Activated T-cell treated with anti-CD3 and anti-CD28 coated beads for 1 hour (primary cell): ENCODE measurements around the gene ACOT13.
"Not testable (repeated sequence)": the region's sequence is repeated elsewhere in the genome, so short reads cannot be mapped to it uniquely, and the experiment has no call there.

ENCODE experiments used
- DNase-seq: peaks from one replicate; pipeline ENCODE4 v3.0.0-alpha.2; 2020; ENCODE audit warnings: low read depth

The ACOT13 gene

DNA sequence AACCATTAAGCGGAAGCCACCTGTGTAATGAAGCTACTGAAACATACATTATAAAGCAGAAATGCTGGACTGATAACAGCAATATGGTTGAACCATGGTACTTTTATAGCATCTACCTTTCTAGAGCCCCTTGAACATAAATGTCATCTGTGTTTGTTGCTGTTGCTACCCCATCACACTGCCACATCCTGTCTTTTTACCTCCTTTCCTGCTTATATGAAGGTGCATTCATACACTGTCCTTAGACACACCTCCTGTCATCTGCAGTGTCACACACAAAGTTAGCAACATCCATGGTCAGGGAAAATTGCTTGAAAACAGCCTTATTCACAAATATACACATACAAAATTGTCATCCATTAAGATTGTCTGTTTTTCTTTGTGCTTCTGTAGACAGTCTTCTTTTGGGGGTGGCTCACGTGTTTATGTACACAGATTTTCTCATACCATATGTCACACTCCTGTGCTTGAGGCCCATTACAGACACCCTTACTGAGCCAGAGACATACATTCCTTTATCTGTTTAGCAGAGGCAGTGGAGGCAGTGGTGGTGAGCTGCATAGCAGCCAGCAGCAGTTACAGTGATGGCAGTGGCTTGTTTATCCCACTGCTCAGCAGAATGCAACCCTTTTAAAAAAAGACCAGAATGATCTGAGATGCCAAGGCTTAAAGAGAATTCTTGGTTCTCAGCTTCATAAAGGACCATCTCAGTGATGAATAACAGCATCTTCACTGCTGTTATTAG is 26.1 kb downstream of the ACOT13 start:
- no peak for DNase-seq

DNA sequence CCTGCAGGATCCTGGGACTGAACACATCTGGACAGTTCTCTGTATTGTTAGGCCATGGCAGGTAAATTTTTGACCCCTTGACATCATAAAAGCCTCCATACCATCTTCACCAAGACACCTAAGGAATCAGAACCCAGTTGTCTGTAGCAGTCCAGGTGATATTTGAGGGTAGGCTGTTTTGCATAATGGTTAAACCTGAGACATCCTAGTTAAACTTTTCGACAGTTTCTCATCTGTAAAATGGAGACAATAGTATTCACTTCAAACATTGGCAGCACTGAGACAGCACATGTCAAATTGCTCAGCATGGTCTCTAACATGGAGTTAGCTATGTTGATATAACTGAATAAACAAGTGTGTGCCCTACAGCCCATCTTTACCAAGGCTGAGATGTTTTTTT is 27.3 kb downstream of the ACOT13 start:
- DNase-seq: no peak

DNA sequence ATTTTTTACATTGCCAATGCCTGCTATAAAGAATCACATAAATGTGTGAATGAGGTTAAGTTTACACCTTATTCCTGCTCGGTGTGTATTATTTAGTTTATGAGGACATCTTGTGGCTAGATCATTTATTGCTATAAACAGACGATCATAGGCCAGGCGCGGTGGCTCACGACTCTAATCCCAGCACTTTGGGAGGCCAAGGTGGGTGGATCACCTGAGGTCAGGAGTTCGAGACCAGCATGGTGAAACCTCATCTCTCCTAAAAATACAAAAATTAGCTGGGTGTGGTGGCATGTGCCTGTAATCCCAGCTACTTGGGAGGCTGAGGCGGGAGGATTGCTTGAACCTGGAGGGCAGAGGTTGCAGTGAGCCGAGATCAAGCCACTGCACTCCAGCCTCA is 28.8 kb downstream of the ACOT13 start:
- peak; percentile 20 for DNase-seq

DNA sequence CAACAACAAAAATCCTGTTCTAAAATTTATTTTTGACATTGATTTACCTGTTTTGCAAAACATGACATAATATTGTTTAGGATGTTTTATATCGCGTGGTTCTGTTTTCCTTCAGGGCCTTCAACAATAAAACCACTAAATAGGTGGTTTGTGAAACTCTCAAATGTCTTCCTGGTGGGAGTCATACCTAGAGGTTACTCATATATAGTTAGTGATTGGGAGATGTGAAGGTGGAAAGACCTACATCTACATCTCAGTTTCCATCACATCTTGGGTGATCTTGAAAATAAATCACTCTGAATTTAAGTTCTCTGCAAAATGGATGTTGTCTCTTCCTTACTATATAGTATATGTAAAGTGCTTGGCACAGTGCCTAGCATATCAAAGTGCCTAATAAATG is 29.2 kb downstream of the ACOT13 start:
- DNase-seq: no peak

GRCh38 chr6:24699521-24700359 is 32.9 kb downstream of the ACOT13 start:
- DNase-seq: no peak

GRCh38 chr6:24702720-24703282 is 35.9 kb downstream of the ACOT13 start:
- DNase-seq: no peak

DNA sequence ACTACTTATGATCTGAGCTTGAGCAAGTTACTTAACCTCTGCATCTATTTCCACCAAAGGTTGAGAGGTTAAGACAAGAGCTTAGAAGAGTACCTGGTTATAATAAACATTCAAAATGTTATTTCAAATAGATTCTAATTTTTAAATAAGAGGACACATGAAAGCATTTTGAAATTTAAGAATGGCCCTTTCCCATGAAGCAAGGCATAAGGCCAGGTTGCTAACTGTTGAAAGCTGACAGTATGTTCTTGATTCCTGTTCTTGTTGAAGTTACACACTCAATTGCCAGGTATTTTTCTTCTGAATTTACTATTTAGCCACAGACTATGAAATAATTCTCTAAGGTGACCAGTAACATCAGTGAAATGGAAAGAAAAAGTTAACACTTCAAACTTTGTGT is 37.6 kb downstream of the ACOT13 start:
- DNase-seq: no peak

DNA sequence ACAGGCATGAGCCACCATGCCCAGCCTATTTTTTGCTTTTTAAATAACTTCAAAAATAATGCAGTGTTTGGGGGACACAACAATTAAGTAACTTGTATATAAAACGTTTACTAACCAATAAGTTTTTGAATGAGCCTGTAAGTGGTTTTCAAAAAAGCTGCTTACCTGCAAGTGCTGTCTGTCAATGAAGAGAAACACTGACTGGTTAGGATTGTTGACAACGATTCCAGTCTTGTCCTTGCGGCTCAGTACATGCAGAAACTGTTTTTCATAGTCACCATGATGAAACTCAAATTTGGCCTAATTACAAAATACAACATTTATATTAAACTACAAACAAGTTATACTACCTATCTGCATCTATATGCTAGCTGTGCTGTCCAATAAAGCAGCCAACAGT is 41.7 kb downstream of the ACOT13 start:
- no peak for DNase-seq

DNA sequence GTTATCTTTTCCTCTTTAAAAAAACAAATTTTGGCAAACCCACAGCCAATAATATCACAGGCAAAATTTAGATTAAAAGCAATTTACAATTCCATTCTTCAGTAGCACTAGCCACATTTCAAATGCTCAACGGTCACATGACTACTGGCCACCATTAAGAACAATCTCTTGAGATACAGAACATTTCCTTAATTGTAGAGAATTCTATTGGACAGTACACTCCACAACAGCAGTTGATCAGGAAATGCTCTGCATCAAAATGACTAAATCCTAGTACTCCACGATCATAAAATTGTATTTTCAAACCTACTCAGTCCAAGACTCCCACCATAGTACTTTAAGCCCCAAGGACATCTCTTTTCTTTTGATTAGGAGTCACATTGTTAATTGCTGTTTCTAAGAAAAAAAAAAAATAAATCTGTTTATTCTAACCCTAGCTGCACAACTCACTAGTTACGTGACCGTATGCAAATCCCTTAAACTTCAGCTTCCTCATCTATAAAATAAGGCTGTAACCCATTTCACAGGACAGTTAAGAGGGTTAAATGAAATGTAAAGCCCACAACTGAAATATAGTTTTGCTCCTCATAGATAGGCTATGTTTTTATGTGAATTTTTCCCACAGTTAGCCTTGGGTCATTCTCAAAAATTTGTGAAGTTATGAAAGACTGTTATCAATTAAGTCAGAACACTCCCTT is 42.3 kb downstream of the ACOT13 start:
- no peak for DNase-seq

DNA sequence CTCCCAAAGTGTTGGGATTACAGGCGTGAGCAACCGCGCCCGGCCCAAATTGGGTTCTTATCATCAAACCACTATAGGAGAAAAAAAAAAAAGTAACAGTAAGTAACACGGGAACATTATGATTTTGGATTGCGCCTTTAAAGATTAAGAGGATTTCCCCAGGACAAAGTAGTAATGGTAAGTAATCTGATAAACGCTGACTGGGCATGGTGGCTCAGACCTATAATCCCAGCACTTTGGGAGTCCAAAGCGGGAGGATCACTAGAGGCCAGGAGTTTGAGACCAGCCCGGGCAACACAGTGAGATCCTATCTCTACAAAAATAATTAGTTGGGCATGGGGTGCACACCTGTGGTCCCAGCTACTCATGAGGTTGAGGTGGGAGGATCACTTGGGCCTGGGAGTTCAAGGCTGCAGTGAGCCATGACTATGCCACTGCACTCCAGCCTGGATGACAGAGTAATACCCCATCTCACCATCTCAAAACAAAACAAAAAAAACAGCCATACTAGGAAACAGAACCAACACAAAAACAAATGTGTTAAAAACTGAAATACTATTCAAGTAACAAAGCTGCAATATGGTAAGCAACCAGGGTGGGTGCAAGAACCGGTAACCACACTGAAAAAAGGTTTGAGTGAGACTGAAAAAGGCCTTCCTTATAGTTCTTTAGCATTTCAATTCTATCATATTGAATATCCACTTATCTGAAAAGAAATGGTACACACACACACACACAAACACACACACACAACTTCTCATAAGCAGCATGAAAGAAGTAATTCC is 43.8 kb downstream of the ACOT13 start:
- DNase-seq: no peak

DNA sequence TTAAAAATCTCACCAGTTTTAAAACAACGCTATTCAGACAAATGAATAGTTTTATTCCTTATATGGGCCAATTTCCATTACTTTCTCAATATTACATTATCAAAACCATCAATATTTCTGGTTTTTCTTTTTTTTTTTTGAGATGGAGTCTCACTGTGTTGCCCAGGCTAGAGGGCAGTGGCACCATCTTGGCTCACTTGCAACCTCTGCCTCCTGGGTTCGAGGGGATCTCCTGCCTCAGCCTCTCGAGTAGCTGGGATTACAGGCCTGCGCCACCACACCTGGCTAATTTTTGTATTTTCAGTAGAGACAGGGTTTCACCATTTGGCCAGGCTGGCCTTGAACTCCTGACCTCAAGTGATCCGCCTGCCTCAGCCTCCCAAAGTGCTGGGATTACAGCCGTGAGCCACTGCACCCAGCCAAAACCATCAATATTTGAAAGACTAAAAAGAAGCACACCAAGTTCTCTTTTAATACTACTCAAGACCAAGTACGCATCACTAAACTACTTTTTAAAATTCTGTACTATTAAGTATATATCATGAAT is 49.8 kb downstream of the ACOT13 start:
- DNase-seq: not testable (repeated sequence)

- no peak for DNase-seq
These were observed 51.7 kb downstream of the ACOT13 start for GRCh38 chr6:24718449-24719124.

- DNase-seq: peak; percentile 27
These were observed 52.5 kb downstream of the ACOT13 start, which contains the start of gene C6orf62 for GRCh38 chr6:24719125-24719971. Gene C6orf62, minus strand, starts transcription at chr6:24719154. Its CDS starts 486 bp downstream, at chr6:24718668.

GRCh38 chr6:24720131-24720603 is 53.3 kb downstream of the ACOT13 start:
- DNase-seq: peak; percentile 70

GRCh38 chr6:24720604-24721460 is 54.0 kb downstream of the ACOT13 start:
- peak; percentile 100 for DNase-seq

DNA sequence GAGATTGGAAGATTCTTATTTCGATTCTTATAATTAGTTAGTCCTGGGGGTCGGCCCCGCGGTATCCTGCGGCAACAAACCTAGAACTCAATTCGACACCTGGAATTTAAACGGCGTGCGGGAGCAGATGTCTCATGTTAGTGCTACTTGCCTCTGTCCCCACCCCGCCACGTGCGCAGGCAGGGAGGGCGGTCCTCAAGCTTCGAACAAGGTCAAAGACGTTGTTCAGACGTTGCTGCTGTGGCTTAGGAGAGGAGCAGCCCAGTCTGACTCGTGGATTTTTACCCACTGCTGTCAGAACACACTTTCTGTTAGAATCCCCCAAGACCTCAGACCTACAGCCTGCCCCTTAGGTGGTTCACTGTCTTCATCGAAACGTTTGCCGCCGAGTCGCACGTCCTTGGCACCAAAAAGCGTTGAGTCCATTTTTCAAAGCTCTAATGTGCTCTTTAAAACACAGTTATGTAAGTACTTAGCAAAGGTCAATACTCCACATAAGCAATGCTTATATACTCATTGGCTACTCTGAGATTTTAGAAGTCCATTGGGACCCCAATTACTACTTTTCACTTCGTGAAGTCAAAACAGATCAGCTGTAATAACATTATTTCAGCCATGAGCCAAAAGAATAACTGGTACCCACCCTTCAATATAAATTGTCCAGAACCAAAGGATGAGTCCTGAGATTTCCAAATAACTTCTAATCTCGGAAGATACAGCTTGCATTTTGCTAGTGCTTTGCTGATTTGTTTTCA is 54.8 kb downstream of the ACOT13 start:
- DNase-seq: no peak

- no peak for DNase-seq
These were observed 56.4 kb downstream of the ACOT13 start for GRCh38 chr6:24723270-24723669.

- DNase-seq: not testable (repeated sequence)
These were observed 63.8 kb downstream of the ACOT13 start for GRCh38 chr6:24730653-24731052.
